ENCODE results near the gene SEC31A.

SEC31A gene

DNA sequence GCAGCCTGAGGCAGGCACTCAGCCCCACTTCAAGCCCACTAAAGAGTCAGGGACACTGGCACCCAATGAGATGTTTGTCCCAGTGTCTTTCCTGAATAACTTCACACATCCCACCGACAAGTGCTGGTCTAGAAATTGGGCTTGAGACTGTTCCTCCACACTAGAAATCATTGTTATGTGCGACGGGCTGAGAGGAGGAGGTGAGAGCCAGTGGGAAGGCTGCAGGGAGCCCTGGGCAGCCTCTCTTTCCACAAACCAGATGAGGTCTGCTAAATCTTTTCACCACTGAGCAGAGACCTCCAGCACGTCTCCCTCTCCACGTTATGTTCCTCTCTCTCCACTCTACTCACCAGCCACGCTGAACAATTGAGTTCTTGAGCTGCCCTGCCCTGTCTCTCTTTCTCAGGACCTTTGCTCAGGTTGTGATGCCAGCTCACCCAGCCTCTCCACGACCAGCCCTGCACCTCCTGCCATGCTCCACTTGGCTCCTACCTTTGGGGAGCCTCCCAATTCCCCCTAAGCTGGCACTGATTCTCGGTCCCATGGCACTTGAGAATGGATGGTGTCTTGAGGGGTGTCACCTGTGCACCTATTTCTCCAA lies 100.8 kb downstream of the SEC31A start:
- DNase-seq (ENCODE audit: low spot score), result no peak

DNA sequence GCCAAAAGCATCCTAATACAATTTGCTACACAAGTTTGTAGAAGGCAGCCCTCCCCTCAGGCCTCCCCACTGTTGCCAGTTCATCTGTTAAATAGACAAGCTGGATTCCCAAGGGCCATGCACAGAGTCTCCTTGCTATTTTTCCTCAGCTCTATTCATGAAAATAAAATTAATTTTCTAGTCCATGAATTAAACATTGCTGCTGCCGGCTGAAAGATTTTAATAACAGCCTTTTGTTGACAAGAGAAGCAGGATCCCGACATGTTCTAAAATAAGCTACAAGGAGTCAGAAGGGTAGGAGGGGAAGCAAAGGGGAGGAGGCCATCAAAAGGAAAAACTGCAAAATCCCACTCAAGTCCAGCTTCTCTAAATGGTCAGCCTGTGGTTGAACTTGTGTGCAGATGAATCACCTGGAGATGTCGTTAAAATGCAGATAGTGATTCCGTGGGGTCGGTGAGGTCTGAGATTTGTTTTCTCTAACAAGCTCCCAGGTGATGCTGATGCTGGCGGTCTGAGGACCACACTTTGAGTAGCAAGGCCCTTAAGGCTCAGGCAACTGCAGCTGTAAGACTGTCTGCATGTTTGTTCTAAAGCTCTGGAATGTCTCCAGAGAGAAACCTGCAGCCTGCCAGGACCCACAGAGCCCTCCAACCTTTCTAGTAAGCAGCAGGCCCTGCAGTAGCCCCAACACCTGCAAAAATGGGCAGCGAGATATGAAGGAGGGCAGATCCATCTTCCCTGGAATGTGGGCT lies 101.8 kb downstream of the SEC31A start:
- peak; percentile 53 for DNase-seq (ENCODE audit: low spot score)

DNA sequence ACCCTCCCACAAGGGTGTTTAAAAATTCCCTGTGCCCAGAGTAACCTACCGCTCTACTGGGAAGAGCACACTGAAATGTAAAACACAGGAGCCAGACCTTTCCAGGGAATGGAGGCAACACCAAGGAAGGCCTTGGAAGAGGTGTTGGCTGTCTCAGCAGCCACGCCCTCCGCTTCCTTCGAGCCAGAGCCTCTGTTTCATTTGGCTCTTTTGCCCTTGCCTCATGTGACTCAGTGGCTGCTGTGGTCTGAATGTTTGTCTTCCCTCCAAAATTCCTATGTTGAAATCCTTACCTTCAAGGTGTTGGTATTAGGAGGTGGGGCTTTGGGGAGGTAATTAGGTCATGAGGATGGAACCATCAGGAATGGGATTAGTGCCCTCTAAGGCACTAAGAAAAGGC lies 103.6 kb downstream of the SEC31A start:
- DNase-seq (ENCODE audit: low spot score), result peak; percentile 76

DNA sequence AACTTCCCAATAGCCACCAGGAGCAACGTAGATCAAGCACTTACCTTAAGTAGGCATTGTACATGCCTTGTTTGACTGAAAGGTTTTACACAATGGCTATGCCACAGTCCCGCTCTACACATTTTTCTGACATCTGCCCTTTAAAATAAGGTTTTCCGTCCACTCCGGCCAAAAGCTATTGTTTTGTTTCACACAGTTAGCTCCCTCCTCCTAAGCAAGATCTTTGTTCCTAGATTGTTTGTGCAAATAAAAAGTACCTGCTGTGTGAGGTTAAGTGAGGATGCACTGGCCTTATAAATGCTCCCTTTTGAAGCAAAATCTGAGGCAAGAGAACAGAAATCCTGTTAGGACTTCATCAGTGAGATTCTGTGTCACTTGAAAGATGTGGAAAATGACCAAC lies 104.1 kb downstream of the SEC31A start:
- no peak for DNase-seq (ENCODE audit: low spot score)

DNA sequence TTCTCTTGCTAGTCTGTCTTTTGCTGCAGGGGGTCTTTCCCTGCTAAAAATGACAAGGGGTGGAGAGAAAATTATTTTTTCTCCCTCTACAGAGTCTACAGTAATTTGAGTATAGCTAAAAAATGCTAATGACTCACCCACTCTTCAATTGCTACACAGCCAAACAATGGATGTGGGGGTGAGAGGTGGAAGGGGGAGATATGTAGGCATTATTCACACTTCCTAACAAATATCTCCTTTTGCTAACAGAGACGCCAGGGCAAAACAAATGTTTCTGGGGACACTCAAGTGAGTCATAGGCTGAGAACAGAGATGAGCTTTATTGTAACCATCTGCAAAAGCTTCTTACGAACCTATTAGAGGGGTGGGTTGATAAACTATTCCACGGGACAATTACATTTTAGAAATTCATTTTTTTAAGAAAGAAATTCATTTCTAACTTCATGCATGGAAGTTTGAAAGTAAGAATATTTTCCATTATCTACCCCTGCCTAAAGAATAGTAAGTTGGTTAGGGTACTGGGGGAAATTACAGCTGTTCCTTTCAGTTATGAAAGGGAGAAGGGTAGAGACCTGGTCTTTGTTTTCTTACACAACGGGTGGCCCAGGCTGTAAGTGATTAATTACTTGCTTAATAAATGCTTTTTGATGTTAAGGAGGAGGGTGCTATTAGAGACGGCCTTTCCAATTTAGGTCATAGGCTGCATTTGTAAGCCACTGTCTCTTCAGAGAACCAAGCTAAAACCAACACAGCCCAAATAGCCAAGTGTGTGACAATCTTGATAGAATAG lies 105.1 kb downstream of the SEC31A start:
- peak; percentile 88 for DNase-seq (ENCODE audit: low spot score)

DNA sequence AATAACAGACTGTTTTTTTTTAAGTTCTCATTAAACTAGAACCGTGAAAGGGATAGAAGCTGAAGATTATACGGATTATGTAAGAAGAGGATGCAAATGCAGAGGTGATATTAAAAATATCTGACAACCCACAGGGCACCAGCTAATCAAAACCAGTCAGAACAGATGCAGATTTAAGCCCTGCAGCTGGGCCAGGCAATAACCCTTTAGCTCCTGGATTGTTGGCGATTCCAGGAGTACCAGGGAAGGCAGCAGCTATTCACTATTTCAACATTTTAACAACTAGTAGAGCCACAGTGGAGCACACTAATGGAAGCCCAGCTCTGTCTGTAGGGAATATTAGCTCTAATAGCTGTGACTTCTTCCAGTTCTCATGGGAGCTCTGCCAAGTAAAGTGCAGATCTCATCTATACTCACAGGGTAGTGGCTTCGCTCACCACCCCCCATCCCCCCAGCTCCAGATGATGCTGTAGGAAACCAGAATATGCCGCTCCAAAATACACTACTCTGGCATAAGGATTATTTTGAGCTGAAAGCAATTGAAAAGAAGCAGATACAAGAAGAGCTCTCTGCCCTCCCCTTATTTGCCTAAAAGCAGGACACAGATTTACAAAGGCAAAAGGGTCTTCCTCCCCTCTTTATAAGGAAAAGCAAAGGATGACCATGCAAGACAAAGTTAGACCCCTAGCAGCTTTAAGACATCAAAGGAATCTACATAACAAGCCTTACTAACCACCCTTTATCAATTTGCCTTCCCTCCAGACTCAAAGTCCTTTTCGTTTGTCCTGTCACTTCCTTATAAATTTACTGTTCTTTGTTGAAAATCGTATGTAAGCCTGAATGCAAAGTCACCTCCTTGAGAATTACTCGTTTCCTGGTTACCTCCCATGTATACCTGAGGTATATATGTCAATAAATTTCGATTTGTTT lies 106.0 kb downstream of the SEC31A start:
- no peak for DNase-seq (ENCODE audit: low spot score)

DNA sequence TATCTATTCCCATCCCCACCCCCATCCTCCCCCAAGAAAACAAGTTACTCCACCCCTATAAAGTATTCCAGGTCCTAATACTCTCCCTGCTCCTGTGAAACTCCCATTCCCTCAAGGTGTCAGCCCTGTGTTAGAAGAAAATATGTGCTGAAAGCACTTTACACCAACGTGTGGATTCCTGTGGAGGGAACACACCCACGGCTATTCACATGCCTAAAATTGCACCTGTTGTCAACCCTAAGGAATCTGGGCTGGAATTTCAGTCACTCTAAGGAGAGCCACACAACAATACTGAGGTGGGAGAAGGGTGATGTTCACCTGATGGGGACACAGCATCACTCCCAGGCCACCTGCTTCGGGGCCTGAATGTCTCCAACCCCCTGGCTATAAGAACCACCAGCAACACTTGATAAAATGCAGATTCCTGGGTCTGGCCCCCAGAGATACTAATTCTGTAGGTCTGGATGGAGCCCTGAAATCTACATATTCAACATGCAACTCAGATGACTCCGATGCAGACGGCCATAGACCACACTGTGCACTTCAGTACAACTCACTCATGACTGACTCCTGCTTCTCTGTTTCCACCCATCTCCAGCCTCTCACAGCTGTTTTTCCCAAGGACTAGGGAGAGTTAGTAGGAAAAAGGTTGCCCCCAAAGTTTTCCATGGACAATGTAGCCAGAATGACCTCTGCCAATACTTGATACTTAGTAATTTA lies 108.2 kb downstream of the SEC31A start:
- peak; percentile 82 for DNase-seq (ENCODE audit: low spot score)

DNA sequence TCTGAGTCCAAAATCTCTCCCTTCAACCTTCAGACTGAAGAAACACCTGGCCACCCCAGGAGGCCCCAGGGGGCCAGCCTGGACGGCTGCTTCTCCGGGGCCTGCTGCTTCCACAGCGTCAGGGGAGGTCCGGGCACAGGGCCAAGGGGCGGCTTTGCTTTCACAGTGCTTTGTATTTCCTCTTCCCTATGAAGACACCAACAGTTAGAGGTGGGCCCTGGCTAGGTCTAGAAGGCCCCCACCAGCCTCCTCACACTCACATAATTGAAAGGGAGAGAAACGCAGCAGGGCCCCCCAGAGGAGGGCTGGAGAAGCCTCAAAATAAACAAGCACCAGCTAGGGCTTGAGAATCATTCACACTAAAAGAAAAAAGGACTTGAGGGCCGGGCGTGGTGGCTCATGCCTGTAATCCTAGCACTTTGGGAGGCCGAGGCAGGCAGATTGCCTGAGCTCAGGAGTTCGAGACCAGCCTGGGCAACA lies 110.2 kb downstream of the SEC31A start:
- peak; percentile 90 for DNase-seq (ENCODE audit: low spot score)

DNA sequence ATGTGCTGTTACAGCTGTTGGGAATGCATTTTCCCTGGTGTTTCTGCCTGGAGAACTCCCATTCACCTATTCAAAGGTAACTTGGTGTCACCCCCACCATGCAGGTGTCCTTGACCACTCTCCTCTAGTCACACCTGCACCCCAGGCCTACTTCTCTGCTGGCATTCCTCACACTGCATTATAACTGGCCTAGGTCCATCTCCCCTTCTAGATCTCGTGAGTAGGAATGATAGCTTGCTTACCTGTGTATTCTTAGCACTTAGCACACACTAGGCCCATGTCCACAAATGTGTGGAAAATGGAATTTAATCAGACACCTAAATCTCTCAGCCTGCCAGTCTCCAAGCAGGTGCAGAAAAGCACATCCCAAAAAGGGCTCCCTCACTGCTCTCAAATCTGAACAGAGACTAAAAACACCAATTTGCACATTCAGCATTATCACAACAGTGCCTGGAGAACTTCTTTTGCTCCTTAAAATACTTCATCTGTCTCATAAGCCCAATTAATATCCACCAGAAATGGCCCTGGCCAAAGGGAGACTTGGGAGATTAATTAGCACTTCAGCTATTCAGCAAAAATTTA lies 110.7 kb downstream of the SEC31A start:
- DNase-seq (ENCODE audit: low spot score), result no peak

DNA sequence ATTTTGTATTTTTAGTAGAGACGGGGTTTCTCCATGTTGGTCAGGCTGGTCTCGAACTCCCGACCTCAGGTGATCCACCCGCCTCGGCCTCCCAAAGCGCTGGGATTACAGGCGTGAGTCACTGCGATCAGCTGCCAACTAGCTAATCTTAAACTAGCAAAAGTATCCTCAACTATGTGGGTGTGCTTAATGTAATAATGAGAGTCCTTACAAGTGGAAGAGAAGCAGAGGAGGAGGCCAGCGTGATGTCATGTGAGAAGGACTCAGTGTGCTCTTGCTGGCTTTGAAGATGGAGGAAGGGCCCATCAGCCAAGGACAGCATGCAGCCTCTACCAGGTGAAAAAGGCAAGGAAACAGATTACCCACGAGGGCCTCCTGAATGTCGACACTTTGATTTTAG lies 111.9 kb downstream of the SEC31A start:
- peak; percentile 92 for DNase-seq (ENCODE audit: low spot score)

DNA sequence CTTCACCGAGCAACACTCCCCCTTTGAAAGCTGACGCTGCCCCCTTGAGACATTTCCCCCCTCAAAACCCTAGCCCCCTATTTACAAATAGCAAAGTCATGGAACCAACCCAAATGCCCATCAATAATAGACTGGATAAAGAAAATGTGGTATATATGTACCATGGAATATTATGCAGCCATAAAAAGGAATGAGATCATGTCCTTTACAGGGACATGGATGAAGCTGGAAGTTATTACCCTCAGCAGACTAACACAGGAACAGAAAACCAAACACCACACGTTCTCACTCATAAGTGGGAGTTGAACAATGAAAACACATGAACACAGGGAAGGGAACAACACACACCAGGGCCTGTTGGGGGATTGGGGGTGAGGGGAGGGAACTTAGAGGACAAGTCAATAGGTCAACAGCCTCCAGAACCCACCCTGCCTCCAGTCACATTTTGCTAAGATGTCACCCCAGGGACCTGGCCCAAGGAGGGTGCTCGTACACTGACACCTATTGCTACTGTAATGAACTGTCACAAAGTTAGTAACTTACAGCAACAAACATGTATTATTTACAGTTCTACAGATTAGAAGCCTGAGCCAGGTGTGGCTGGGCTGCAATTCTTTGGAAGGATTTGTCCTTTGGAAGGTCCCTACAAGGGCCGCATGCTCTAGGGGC lies 113.0 kb downstream of the SEC31A start:
- DNase-seq (ENCODE audit: low spot score), result no peak

DNA sequence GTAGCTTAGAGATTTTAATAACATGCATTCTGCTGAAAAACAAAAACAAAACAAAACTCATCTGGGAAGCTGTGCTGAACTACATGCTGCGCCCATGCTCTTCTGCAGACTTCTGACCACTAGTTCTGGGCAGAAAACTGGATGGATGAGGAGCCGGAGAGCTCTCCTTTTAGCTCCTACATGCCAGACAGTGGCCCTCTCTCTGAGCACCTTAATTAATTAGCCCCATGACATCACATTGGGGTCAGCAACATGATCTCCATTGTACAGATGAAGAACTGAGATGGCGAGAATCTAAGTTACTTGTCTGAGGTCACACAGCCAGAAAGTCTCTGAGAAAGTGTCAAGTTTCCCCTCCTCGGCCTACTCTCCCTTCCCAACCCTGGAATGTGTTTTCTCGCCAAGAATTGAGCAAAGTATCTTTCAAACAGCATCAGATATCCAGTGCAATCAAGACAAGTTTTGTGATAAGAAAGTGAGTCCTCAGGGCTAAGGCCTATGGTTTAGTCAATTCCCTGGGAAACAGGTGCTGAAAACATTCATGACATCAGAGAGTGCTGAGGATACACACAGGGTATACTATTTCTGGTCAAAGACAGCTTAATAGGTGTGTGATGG lies 113.9 kb downstream of the SEC31A start:
- no peak for DNase-seq (ENCODE audit: low spot score)

DNA sequence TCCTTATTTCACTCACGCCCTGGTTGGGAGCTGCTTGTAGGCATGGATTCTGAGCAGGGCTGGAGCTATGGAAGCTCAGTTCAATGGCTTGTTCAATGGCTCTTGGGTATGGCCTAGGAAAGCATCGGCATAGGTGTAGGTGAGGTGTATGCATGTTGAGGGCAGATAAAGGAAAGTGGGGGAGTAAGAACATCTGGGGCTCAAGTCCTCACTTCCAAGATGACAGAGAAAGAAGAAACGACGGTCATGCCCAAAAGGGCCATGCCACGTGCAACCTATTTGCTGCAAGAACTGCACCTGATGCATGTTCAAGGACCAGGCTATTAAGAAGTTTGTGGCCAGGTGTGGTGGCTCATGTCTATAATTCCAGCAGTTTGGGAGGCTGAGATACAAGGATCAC lies 115.7 kb downstream of the SEC31A start:
- no peak for DNase-seq (ENCODE audit: low spot score)

DNA sequence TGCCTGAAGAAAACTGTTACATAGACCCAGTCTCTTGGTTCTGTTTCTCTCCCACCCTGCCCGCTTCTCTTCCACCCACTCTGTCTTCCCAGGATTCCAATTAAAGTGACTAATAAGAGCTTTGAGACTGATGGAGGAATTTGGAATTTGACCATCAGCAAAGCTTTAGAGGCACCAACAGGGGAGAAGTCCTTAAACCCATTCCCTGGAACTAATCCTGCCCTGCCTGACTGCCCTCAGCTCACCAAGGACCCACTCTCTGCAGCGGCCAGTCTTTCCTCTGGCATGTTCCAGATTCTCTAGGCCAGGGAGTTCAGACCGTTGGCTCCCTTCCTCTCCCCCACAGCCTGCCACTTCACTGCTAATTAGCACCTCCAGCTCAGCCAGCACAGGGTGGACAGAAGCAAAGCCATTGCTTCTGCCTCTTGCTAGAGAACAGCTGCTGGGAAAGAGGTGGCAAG lies 116.2 kb downstream of the SEC31A start:
- peak; percentile 84 for DNase-seq (ENCODE audit: low spot score)

DNA sequence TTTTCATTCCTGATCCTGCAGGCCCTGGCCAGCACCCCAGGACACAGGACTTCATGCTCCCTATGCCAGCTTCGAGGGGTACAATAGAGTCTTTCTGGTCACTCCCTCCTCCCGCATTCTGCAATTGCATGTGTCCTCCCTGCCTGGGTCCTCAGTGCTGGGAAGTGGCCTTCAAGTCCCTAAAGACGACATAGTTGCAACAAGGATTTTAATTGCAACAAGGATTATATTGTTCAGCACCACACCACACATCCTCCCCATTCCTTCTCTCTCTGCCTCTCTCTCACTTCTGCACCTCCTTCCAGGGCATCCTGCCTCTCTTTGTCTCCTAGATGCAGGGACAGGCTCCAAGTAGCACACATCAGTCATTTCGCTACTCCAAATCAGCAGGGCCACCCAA lies 117.9 kb downstream of the SEC31A start:
- DNase-seq (ENCODE audit: low spot score), result no peak

DNA sequence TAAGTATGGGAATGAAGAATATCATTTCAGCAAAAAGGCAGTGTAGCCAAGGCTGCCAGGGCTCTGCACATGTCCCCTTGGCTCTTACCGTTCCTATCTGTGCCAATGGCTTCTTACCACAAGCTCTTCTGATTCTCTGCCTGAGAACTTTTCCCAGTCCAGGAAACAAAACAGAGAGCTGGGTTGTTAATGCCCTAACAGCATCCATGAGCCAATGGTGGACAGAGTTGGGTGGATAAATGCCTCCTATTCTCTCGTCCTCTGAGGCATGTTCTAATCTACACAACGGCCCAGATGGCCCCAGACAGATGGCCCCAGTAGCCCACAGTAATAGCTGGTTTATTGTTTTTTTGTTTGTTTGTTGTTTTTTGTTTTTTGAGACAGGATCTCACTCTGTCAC lies 120.3 kb downstream of the SEC31A start:
- no peak for DNase-seq (ENCODE audit: low spot score)

Measured in kidney tubule cell (primary cell).